IPS-11a (cell line): ENCODE data around the gene GPR84.

Source experiments
- H3K4me3 ChIP-seq: one replicate; pipeline ENCODE4 v1.5.1; 2013; ENCODE audit warnings: low read depth, low read length, control low read depth

The GPR84 gene

DNA sequence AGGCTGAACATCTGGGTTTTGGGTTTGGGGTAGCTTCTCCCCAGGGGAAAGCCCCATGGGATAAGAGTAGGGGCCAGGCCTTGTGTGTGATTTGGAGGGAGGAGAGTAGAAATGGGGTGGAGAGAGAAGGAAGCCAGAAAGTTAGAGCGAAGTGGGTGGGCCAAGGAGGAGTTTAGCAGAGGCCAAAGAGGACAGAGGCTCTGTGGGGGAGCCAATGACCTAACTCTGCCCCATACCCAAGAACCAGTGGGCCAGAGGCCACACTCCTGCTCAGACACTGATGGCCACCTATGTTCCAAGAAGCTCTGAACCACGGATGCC is 10.9 kb upstream of the GPR84 start:
- H3K4me3 ChIP-seq: no peak overlapping the region

DNA sequence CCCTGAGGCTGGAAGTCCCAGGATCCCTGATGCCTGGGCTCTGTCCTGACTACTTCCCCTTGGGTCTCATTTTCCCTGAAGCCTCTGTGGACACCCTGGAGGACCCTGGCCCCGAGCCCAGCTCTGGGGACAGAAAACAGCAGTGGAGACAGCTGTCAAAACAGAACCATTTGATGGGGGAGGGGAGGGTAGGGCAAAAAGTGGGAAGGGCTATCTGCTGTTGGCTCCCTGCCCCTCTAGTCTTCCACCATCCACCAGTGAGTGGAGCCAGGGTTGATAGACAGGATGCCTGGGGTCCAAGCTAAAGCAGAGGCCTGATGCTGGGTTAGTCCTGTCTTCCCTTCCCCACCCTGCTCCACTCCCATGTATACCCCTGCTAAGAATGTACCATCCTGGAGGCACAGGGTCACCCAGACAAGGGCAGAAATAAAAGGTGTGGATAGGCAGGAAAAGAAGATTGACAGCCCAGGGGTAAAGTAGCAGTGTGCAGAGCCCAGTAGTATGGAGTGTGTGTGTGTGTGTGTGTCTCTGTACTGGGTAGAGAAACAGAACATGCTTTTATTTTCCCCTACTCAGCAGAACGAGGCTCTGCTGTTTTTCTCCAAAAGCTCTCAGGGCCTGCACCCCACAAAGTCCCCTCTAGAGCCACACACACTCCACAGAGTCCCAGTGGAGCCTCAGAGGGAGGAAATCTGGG is 10.4 kb upstream of the GPR84 start:
- H3K4me3 ChIP-seq: no peak overlapping the region

DNA sequence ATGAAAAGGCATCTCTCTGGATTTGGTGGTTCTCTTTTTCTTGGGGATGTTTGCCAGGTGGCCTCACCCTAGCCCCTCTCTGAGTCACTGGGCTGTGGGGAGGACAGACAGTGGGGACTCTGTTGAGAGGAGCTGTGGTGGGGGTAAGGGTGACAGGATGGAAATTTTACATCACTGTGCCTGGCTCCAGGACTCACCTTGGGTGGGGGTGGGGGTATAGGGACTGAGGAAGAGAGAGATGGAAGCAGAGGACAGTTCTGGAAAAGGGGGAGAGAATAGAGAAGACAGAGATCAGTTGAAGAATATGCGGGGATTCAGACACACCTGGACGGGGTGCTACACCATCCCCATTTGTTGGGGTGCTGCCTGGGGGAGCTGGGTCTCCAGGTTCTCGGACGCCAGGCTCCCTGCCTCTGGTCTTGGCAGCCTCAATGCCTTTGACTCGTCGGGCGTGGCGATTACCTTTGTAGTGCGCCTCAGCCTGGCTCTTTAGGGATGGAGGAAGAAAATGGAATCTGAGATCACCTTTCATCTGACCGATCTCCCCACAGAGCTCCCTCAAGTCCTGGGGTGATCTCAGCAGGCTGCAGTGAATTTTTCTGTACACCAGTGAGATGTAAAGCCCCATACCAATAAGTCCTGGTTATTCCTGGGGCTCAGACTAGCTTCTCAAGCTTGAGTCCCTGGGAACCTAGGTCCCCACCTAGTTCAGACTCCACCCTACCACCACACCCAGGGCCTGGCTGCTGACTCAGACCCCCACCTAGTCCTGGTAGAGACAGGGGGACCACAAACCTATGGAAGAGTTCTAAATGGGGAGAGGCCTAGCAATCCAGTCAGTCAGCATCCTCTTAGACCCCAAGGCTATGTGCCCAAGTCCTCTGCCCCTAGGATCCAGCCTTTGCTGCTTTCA is 9.6 kb upstream of the GPR84 start:
- H3K4me3 ChIP-seq: no peak overlapping the region

DNA sequence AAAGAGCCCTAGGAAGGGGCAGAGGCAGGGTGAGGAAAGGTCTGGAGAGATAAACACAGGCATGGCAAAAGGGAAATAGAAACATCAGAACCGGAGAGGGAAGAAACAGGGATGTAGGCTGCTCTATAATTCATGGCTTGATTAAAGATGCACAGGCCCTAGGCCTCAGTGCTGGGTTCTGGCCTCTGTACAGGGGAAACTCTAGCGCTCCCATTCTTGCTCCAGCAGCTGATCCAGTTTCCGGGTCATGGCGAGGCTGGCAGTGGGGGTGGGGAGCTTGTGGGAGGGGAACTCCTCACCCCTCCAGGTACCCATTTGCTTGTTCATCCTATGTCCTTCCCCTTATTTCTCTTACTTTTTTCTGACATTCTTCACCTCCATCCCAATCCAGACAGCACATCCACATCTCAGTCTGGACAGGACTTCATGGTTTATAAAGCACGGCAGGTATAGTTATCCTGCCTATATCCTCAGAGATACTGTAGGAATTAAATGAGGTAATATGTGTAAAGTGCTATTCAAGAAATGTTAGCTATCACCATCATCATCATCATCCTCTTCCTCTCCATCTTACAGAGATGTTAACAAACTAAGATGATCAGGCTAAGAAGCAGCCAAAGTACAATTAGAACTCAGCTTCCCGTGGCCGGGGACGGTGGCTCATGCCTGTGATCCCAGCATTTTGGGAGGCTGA is 8.0 kb upstream of the GPR84 start:
- no peak overlapping the region for H3K4me3 ChIP-seq

DNA sequence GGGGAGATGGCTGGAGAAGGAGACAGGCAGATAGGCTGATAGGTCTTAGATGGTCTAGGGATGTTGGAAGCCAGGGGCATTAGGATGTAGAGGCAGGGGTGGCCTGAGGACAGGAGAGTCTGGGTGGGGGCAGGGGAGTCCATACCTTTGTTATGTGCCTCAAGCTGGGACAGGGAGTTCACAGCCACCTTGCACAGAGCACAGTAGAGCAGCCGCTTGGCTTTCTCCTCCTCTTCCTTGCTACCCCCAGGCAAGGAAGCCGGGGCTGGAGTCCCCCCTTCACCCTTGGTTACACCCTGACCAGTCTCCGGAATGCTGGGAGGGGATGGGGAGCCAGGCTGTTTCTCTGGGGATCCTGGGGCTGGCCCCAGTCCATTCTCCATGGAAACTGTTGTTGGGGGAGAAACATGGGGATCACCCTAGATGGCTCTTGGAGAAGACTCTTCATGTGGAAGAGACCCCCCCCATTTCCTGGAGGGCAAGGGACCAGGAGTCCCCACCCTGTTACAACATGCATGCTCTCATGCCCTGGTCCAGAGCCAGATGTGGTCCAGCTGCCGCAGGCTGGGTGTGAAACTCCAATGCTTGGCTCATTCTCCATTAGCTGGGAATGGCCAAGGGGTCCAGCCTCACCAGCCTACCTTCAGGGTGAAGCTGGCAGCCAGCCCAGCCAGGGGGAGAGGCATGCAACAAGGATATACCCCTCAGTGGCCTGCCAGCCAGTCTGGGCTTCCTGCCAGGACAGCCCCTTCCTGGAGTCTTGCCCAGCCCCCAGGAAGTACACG is 7.2 kb upstream of the GPR84 start:
- H3K4me3 ChIP-seq: no peak overlapping the region

DNA sequence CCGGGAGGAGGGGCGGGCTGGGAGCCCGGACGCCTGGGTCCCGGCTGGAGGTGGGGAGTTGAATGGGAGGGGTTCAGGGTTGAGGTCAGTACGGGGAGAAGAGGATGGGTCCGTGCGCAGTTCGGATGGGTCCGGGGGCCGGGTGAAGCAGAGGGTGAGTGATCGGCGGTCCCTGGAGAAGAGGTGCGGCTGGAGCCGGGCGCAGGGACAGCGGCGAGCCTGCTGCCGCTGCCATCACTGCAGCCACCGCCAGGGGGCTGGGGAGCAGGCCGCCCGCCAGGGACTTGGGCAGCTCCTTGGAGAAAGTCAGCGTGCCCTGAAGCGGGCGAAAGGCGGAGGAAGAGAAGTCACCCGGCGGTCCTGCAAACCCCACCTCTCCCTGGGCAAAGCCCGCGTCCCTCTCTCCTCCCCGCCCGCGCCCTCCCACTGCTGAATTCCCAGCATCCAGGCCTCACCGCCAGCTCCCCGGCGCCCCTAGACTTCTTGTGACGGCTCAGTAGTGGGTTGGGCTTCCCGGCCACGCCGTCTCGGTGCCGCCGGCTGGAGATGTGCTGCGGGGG is 6.0 kb upstream of the GPR84 start:
- peak overlapping the region; percentile 6 for H3K4me3 ChIP-seq

DNA sequence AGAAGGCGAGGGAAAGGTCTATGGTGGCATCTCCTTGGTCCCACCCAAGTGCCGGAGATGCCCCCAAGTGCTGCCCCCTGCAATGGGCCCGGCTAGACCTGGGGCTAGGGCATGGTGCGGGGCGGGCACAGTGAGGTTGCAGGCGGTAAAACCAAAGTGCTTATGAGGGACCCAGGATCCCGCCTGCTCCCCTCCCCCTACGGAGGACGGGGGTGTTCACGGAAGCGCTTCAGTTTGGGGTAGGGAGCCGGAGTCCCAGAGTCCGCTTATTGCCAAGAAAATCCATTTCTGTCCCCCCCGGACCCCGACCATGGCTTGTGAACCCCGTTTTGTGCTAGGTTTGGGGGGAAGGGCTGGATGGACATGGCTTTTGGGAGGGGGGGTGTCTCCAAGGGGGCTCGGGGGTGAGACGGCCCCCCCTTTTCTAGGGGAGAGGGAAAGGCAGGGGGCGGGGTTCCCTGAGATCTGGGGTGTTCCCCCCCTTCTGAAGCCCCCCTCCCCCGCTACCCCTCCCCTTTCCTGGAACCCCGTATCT is 5.4 kb upstream of the GPR84 start:
- H3K4me3 ChIP-seq: no peak overlapping the region

DNA sequence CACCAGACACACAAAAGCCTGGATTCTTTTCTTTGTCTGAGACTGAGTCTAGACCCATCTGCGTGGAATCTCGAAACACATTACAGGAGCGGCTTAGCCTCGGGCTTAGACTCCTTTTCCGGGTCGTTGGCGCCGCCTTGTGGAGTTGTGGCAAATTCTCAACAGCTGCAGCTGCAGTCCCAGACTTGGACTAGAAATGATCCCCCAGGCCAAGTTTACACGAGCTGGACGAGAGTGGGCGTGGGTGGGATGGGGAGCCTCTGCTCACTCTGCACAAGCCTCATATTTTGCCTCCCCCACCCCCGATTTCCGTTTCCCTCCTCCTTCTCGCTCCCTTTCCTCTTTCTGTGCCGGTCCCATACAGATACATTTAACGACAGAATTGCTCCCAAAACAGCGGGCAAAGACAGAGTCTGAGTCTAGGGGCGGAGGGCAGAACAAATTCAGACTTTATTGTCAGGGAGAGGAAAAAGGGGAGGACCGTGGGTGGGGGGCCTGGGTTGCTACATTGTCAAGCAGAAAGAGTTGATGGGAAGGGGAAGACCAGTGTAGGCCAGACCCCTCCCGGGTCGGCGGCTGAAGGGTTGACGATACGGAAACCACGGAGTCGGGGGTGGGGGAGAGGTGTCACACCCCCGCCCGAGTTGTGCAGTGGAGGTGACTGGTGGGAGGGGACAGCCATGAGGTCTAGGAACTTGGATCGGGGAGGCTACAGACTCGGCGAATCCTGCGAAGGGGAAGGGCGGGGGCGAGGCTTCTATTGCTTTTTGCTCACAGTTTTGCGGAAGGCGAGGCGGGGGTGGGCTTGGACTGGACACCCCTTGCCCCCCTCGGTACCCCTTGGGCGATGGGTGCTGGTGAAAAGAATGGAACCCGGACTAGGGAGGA is 4.7 kb upstream of the GPR84 start:
- H3K4me3 ChIP-seq: peak overlapping the region; percentile 10

DNA sequence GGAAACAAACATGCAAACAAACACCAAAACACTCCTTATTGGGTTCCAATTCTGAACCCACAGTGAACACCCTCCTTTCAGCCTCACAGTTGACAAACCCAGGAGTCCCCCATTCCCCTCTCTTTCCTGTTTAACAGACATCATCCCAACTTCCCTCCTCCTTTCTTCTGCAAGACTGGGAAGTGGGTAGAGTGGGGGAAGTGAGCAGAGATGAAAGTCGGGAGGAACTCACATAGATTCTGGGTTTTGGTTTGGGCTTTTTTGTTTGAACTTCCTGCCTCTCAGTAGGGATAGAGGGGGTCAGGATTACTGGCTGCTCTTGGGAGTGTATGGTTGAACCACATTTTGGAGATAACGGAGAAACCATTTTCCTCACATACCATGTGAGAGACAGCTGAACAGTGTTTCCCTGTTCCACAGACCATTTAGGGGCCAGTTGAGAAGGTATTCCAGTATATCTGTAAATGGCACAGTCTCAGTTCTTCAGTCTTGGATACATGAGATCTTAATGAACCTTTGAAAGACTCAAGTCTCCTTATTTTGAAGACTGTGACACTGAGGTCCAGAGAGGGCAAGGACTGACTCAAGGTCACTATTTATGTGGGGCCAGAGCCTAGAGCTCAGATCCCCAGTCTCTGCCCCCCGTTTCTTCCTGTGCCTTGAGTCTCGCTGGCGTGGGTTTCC is 3.9 kb upstream of the GPR84 start:
- H3K4me3 ChIP-seq: no peak overlapping the region

DNA sequence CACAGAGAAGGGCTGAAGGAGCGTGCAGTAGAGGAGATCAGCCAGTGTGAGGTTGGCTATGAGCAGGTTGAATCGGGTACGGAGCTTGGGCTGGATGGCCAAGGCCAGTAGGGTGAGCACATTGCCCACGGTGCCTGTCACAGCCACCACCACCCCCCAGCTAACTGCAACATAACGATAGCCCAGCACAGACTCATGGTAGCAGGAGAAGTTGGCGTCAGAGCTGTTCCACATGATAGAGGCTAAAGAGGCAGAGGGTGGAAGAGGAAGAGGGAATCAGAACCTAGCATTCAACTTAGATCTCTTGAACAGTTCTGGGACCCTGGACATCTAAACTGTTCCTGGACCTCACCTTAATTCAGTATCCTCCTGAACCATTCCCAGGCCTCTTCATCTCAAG is 668 bp downstream of the GPR84 start:
- no peak overlapping the region for H3K4me3 ChIP-seq

DNA sequence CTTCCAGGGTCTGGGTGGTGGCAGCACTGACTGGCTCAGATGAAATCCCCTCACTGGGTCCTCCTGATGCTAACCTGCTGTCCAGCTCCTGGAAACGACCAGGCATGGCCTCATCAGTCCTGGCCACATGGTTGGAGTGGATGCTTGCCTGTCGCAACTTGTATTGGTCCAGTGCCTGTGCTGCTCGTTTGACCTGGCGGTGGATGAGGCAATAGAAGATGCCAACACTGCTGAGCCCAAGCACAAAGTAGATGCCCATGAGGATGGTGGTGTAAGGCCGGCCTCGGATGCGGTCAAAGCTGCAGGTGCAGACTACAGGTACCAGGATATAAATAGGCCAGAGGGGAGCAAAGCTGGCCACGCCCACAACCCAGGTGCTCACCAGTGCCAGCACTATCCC is 1.2 kb downstream of the GPR84 start:
- H3K4me3 ChIP-seq: no peak overlapping the region

DNA sequence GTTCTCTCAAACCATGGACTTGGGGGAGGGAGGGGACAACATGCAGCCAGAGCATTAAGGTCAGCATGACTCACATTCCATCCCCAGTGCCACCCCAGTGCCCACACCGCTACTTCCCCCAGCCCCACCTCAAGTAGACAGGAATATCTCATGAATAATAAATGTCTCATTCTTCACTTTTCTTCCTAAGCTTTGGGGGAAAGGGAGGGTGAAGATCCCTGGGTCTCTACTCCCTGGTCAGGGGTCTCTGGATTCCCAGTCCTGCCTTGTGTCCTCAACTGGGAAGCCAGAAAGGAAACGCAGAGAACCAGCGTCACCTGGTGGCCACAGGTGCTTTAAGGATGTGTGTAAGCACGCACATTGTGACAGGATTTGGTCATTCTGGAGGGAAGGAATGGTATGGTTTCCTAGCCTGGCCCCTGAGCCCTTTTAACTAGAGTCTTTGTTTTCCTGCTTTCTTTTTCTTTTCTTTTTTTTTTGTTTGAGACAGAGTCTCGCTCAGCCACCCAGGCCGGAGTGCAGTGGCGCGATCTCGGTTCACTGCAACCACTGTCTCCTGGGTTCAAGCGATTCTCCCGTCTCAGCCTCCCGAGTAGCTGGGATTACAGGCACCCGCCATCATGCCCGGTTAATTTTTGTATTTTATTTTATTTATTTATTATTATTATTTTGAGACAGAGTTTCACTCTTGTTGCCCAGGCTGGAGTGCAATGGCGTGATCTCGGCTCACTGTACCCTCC is 3.4 kb downstream of the GPR84 start:
- H3K4me3 ChIP-seq: no peak overlapping the region

DNA sequence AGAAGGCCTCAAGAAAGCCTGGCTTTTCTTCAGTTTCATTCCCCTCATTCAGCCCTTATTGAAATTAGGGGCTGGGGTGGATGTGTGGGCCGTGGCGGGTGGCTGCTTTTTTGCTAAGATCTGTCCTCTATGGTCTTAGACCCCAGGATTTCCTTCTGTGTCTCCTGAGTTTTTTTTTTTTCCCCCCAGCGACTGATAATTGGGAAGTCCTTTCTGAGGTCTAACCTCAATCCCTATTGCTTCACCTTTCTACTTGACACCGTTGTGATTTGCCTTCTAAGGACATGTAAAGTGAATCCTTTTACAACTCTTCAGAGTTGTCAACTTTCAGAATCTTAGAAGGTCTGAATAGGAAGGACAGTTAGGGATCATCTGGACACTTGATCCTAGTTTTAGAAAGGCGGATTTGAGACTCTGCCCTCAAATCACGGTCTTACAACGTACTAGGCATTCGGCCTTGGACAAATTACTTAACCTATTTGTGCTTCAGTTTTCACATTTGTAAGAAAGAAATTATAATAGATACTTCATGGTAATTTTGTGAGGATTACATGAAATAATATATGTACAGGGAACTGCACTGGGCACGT is 4.4 kb downstream of the GPR84 start:
- peak overlapping the region; percentile 52 for H3K4me3 ChIP-seq

DNA sequence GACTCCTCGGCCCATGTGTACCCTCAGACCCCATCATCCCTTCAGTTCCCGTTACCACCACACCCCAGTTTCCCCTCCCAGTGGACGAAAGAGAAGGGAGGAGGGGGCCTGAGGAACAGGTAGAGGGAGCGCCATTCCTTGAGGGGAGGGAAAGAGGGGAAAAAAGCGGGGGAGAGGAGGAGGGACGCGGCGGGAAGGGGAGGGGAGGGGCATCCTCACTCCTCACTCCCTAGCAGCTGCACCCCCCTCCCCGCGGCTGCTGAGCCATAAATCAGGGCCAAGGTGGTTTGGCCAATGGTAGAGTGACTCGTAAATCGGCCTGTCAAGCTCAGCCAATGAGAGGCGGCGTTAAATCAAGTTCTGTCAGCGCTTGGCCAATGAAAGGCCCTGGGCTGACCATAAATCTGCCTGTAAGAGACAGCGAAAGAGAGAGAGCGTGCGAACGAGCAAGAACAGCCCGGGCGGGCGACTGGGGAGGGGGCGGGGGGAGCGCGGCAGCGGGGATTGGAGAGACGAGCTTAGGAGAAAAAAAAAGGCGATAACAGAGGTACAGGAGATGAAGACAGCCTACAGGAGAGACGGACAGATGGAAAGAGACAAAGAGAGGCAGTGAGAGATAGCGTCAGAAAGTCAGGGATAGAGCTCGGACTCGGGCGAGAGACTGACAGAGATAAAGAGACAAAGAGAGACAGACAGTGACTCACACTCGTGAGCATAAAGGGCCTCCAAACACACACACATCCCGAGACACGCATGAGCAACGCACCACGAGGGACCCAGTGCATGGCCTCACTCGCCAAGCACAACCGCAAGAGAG is 5.1 kb downstream of the GPR84 start:
- peak overlapping the region; percentile 64 for H3K4me3 ChIP-seq

DNA sequence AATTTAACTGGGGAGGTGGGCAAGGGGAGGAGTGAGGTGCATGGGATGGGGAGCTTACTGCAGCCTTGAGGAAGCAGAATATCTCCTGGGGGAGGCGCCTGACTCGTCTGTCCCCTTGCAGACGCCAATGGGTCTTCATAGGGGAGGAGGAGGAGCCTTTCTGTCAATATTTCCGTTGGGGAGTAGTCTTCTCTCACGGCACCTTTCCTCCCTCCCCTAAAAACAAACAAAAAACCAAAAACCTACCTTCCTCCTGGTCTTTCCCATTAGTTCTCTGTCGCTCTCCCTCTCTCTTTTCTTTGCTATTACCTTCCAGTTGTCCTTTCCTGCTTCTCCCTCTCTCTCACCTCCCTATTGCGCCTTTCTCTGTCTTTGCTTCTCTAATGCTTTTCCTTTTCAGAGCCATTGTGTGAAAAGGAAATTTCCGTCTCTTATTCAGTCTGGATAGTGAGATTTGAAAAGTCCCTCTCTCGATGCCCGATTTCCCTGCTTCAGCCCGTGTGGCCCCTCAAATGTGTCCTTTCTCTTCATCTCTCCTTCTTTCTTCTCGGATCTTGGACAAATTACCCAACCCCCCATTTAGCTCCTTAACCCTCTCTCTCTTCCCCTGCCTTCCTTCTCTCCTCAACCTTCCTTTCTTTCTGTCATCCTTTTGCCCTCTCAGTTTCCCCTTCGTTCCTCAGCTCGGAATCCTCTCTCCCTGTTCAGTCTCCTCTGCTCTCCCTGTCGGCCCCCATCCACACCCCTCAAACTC is 5.9 kb downstream of the GPR84 start:
- H3K4me3 ChIP-seq: peak overlapping the region; percentile 64

DNA sequence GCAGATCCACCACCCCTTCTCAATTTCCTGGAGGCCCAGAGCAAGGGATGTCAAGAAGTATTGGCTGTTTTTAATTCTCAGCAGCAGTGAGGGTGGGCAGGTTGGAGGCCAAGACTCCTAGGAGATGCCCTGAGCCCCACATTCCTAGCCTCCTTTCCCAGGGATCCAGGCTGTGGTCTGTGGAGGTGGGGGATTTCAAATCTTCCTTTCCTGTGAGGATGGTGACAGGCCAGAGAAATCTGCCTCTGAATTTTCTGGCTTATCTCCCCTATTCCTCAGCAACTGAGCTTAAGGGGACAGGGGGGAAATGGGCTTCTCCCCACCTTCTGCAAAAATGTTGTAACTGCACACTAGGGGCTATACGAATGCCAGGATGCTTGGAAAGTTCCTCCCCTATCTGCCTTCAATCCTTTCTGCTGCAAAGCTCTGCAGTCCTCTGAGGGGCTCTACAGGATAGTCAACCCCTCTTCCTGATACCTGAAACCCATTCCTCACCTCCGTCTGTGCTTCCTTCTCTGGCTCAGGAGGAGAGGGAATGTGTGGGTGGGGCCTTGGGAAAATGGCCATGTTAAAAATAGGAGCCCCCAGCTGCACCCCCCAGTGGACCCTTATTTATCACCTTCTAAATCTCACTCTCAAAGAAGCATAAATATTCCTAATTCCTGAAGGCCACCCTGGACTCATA is 6.6 kb downstream of the GPR84 start:
- H3K4me3 ChIP-seq: no peak overlapping the region
